Esophagus muscularis mucosa (tissue), 4 donors: ENCODE data around the gene FGD5.

ENCODE experiments used
- CTCF ChIP-seq, 3 experiments: fragments of 200-600 bp in 2 of 3; fragments of 450-650 bp in 1 of 3; sonication (generic) in 2 of 3; IDR thresholded peaks; one replicate each; pipeline ENCODE4 v1.5.1; 2017 to 2019; ENCODE audit warnings: antibody characterized with exemption in 3 of 3, mild to moderate bottlenecking in 2 of 3, moderate library complexity in 1 of 3
- EP300 ChIP-seq: sonication (generic); formaldehyde crosslinking; IDR thresholded peaks from one replicate; pipeline ENCODE4 v1.6.1; 2017; ENCODE audit warnings: antibody characterized with exemption
- POLR2A ChIP-seq: fragments of 450-650 bp; IDR thresholded peaks from one replicate; pipeline ENCODE4 v1.6.1; 2017; ENCODE audit warnings: antibody characterized with exemption, moderate library complexity, mild to moderate bottlenecking, low read depth
- POLR2AphosphoS5 ChIP-seq, 2 donors: sonication (generic); formaldehyde crosslinking; IDR thresholded peaks; one replicate each; pipeline ENCODE4 v1.6.1; 2017; ENCODE audit warnings: antibody characterized with exemption in 2 of 2

DNA sequence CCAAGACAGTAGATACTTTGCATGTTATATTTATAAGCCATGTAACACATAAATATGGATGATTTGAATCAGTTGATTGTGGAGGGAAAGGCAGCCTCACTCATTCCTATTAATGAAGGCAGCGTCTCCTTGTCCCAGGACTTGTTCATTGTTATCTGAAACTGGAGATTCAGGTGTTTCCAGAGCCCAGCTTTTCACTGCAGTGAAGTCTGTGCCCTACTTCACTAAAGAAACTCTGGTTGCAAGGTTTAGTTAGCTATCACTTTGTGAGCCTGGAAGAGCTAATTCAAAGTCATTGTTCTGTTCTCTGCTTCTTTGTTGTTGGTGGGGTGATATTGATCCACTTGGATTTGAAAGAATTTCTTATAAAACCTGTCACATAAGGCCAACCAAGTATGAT lies 138.4 kb downstream of the FGD5 start:
- TF ChIP-seq CTCF (IDR thresholded peaks at IDR 0.05) (no peak), EP300 (no peak), POLR2AphosphoS5 (IDR thresholded peaks at IDR 0.05) (no peak), POLR2A (no peak)
